Activated effector memory CD4-positive, alpha-beta T cell treated with anti-CD3 and anti-CD28 coated beads, Interleukin-2, amount 50 U/mL, for 16 hours (primary cell): ENCODE data around the gene LRFN2.

Source experiments
- DNase-seq: peaks from one replicate; pipeline ENCODE4 v3.0.0-alpha.2; 2020

Gene LRFN2

GRCh38 chr6:40585651-40586269, 1.4 kb downstream of the LRFN2 start:
- DNase-seq = no peak

- no peak for DNase-seq
These were observed 1.9 kb downstream of the LRFN2 start for GRCh38 chr6:40585223-40585622.

DNA sequence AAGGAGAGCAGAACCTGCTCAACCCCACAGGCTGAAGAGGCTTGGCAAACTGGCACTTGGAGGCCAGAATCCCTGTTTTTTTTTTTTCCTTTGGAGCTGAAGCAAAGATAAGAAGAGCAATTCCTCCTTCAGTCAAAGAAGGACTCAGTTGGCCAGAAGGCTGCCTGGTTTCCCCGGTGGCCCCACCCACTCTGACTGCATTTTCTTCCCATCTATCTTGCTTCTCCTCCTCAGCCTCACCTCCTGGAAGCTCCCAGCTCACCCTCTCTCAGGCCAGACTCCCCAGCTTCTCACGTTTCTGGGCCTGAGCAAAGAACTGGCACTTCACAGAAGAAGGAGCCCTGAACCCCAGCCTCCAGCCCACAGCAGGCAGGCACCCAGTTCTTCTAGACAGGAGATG, 2.4 kb downstream of the LRFN2 start:
- DNase-seq = no peak

DNA sequence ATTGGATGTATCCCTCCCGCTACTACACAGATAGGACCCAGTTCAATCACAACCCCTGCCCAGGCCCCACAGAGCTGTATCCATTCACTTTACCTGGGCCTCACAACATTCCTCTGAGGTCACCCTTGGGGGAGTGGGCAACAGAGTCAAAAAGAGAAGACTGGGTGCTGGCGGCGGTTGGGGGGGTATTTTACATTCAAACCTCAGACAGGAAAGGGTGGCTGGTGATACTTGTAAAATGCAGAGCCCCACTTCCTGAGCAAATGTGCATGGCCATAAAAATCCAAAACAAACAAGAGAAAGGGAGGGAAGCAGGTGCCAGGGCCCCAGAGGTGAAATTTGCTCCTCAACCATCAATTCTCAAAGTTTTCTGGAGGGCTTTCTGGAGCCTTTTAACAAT, 3.5 kb downstream of the LRFN2 start:
- DNase-seq = no peak

GRCh38 chr6:40582892-40583291, 4.3 kb downstream of the LRFN2 start:
- DNase-seq = no peak

GRCh38 chr6:40579101-40579500, 8.1 kb downstream of the LRFN2 start:
- no peak for DNase-seq

- DNase-seq = no peak
These were observed 9.5 kb downstream of the LRFN2 start for GRCh38 chr6:40577672-40578071.

DNA sequence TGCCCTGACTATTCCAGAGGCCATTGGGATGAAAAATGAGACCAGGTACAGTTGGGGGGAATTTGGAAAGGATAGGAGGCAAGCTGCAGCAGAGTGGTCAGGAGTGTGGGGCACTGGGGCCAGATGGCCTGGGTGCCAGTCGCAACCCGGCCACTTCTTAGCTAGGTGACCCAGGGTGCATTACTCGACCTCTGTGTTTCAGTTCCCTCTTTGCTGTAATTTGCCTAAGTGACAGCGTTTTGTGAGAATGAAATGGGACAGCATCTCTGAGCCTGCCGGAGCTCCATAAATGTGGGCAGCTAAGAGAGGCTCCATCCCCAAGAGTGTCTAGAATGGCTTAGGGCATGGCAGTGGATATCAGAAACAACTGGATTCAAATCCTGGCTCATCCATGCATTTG, 13.9 kb downstream of the LRFN2 start:
- no peak for DNase-seq

DNA sequence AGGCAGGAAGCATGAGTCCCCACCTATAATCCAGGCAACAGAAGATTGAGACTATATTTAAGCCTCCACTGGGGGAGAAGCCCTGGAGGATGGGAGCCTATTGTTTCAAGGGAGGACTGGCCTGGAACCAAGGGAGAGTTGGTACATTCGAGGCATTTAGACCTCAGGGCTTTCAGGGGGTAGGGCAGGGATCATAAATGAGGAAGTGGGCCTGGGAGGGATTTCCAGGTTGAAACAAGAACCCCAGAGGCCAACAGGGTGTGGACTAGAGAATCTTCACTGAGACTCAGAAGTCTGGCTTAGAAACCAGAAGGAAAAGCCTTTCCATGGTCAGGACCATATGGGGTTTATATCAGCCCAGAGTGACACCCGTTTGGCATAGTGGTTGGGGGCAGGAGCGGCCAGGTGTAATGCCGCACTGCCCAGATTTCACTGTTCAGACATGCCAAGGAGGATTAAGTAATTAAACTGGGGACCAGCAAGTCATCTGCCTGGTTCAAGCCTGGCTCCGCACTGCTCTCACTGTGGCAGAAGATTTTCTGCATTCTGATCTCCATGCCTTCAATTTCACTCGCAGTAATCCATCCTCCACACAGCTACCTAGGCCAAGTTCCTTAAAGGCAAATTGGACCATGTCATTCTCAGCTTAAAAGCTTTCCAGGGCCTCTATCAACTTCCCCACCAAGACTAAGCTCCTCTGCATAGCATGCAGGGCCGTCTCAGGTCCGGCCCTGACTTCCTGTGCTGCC, 17.8 kb downstream of the LRFN2 start:
- DNase-seq = no peak

- no peak for DNase-seq
These were observed 19.0 kb downstream of the LRFN2 start for GRCh38 chr6:40568062-40568708.

GRCh38 chr6:40563111-40563510, 24.1 kb downstream of the LRFN2 start:
- no peak for DNase-seq

DNA sequence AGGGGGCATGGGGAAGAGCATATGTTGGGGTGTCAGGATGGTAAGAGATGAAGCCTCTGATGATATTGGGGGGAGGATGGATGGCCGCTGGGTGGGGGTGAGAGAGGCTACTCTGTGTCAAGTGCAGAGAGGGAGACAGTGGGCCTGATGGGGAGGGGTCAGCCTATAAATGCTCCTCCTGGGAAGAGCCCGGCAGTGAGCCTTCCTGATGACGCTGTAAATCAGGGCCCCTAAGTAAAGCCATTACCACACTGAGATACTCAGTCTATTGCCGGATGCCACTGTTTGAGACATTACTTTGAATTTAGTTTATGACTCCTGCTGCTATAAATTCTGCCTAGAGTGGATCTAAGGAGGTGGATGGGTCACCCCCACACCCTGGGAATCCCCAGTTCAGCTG, 28.1 kb downstream of the LRFN2 start:
- DNase-seq = no peak

GRCh38 chr6:40558102-40558501, 29.1 kb downstream of the LRFN2 start:
- DNase-seq = no peak

DNA sequence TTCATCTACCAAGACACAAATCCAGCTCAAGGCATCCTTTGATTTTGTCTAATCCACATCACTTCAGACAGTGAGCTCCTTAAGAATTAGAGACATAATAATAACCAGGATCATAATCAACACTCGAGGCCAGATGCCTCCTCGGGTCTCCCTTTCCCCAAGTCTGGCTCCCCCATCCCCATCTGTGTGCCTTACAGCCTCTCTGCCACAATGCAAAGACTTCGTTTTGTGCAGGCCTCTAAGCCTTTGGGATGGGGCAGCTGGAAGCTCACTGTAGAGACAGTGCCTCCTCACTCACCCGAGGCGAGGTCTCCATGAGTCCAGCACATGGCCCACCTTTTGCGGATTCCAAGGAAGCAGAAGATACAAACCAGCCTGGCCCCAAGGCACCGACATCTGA, 30.3 kb downstream of the LRFN2 start:
- no peak for DNase-seq

DNA sequence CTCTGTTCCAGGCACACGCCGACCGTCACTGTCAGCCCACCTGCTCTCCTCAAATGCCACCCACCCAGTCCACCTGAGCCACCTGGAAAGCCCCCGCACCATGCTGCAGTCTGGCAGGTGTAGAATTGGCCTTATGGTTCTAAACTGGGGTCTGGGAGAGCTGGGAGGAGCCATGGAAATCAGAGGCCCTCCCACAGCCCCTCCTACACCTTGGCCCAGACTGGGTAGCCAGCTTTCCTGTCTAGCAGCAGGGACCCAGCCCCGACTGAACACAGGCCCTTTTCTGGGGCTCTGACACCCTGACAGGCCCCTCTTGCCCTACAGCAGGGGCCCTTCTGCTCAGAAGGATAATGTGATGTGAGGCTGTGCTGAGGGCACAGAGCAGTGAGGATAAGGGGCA, 31.1 kb downstream of the LRFN2 start:
- DNase-seq = no peak

- no peak for DNase-seq
These were observed 32.1 kb downstream of the LRFN2 start for GRCh38 chr6:40555092-40555491.

GRCh38 chr6:40552941-40553340, 34.2 kb downstream of the LRFN2 start:
- no peak for DNase-seq

- DNase-seq = no peak
These were observed 35.1 kb downstream of the LRFN2 start for GRCh38 chr6:40551966-40552505.

DNA sequence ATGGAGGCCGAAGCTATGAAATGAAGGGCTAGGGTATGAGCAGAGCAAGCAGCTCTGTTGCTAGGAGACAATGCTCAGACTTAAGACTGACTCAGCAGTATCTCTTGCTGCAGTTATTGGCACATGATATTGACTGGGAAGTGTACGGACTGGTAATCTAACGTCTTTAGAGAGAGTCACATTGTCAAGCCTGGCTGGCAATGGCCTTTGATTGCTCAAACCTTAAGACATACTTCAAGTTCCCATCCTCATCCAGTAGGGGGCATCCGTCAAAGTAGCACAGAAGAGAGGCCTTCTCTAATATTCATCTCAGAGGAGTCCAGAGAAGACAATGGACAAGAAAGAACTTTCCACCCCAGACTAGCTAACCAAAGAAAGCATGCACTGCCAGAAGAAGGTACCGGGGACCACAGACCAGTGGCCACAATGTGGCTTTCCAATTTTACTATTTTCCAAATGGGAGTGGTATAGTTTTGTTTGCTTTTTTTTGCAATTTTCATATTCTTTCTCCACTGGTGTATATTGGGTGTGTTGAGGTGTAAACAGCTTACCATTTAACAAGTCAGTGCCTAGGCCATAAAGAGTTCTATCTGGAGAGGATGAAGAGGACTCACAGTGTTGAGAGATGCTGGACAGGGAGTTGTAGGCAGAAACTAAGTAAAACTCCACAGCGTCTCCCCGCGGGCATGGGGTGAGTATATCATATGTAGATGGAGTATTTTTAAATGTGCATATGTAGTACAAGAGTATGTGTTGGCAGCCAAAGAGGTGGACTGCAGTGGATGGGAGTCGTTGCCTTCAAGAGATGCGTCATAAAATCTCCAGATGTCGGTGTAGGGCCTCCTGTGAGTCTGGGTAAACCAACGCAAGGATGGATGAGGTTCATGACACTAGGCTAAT, 36.7 kb downstream of the LRFN2 start:
- no peak for DNase-seq

DNA sequence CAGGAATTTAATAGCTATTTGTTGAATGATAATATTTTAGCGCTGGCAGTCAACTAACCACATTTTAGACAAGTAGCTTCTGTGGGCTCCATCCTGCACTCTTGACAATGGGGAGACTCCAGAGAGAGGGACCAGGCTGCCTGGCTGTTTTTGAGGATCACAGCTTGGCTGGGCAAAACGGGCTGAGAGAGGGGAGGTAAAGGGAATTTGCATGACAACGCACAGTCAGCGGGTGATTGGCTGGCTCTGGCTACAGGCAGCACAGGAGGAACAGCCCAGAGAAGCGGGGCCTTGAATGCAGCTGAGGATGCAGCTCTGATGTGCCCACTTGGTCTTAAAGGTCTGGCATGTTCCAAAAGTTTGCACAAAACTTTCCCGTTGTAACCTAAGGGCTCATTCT, 41.2 kb downstream of the LRFN2 start:
- DNase-seq = no peak

GRCh38 chr6:40543776-40544175, 43.4 kb downstream of the LRFN2 start:
- no peak for DNase-seq

DNA sequence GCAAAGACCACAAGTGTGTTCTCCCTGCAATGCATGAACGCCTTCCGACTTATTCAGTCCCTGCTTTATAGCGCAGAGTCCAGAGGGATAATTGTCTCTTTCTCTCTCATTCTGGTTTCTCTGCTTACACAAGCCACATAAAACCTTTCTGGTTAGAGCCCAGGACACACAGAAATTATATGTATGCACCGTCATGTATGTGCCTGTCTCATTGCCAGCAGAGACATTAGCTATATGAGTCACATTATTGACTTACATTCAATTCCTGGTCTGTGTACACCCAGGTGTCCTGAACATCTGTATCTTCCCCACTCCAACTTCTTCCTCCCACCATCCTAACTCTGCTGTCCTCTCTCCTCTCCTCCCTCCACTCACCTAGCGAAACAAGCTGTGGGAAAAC, 44.0 kb downstream of the LRFN2 start:
- DNase-seq = no peak

DNA sequence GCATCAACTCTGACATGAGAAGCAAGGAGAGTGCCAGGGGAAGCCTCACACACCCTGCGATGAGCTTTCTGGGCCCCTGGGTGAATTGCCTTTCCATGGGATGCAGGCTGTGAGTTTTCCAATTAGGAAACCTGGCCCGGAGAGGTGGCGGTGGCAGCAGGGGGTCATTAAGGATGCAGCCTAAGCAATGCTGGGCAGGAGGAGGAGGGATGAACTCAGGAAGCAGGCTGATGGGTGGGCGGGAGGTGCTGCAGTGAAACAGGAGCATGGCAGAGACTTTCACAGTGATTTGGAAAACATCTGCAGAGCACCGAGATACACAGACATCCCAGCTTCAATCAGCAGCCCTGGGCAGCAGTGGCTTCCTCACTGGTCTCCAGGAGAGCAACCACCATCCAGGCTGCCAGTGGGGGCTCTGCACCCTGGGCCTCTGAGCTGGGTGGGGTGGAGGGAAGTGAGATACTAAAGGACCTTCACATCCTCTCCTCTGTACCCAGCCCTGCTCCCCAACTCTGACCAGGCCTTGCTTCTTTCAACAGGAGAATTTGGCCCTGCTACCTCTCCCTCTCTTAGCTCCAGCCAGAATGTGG, 44.9 kb downstream of the LRFN2 start:
- DNase-seq = no peak
